Psoas muscle (tissue), 8 donors: ENCODE data around the gene ESR1. TPM values are rescaled to one million over a fixed set of nuclear protein-coding genes. Genes with fewer than 3 reads are reported as not detected.

Experiments used
- ATAC-seq, 4 donors: fragments of 200-7000 bp; cut with Tn5 transposase; one replicate each; pipeline ENCODE4 v1.9.1; 2020; ENCODE audit warnings: moderate library complexity in 3 of 4, mild to moderate bottlenecking in 2 of 4
- DNase-seq, 2 donors: peaks; one replicate each; pipeline ENCODE4 v3.0.0-alpha.2; 2020
- H3K27ac ChIP-seq: fragments of 200-600 bp; one replicate; pipeline ENCODE4 v1.8.0; 2022
- H3K27me3 ChIP-seq, 3 donors: fragments of 200-600 bp in 1 of 3; one replicate each; pipeline versions ENCODE4 v1.6.1 to v1.8.0; 2013 to 2022; ENCODE audit warnings: low read length in 2 of 3, mild to moderate bottlenecking in 2 of 3, moderate library complexity in 1 of 3; ENCODE audit not compliant: insufficient read depth in 3 of 3
- H3K36me3 ChIP-seq, 2 donors: fragments of 200-600 bp in 1 of 2; one replicate each; pipeline versions ENCODE4 v1.6.1 to v1.8.0; 2013 to 2022; ENCODE audit warnings: low read depth in 1 of 2, mild to moderate bottlenecking in 1 of 2, moderate library complexity in 1 of 2; ENCODE audit not compliant: insufficient read depth in 1 of 2
- H3K4me1 ChIP-seq: fragments of 200-600 bp; one replicate; pipeline ENCODE4 v1.8.0; 2022
- H3K4me3 ChIP-seq: fragments of 200-600 bp; one replicate; pipeline ENCODE4 v1.8.0; 2022; ENCODE audit warnings: mild to moderate bottlenecking
- H3K9me3 ChIP-seq: fragments of 200-600 bp; one replicate; pipeline ENCODE4 v1.8.0; 2022
- WGBS, 3 donors: extraction: QIAGEN DNeasy Blood & Tissue Kit; methylation state at CpG; one replicate each; pipeline versions ENCODE4 v1.1.6 to v1.1.7; 2013; 5-methylcytosine and 5-hydroxymethylcytosine counted together
- intact Hi-C, 2 donors: fragments of 100-400 bp; cut with DNase I; formaldehyde crosslinking; loops; one replicate each; pipeline versions ENCODE4 v1.11.0 to v1.14.2; 2022
- polyA plus RNA-seq, 3 donors: library from polyadenylated mRNA; stranded (reverse); fragments of 200-250 nt; gene quantifications; one replicate each; pipeline ENCODE4 v1.2.3, GENCODE V29; 2013
- total RNA-seq, 4 donors: library from RNA; stranded (reverse); fragmentation: NEBNext Ultra II Directional in 2 of 4; extraction: Animal tissue kit (Norgen Biotek cat#: 25700) in 2 of 4; gene quantifications; one replicate each; pipeline versions ENCODE4 v1.2.1 to v1.2.4, GENCODE V29; 2021 to 2023
- TF ChIP-seq, protein P1 (sequence below): fragments of 200-600 bp; IDR thresholded peaks from one replicate; pipeline ENCODE4 v1.8.0; 2022; ENCODE audit warnings: antibody characterized with exemption
- donor health status: healthy with polysubstance abuse.
- donor health status: DM: no; HTN: no; CAD: no; lungs with moderate emphysema.
- donor health status: Bipolar disorder and iron deficiency.
- donor health status: healthy.
- donor health status: DM: yes; HTN: yes; CAD: no.
- donor health status: DM: no; HTN: no; CAD: no.
- donor health status: DM: no; HTN: no; CAD: no.
- donor health status: DM: yes; HTN: yes; CAD: no.

Gene ESR1
- total and polyA plus RNA-seq, 7 donors, result 0.42 to 4.4 (median 1.5) TPM

DNA sequence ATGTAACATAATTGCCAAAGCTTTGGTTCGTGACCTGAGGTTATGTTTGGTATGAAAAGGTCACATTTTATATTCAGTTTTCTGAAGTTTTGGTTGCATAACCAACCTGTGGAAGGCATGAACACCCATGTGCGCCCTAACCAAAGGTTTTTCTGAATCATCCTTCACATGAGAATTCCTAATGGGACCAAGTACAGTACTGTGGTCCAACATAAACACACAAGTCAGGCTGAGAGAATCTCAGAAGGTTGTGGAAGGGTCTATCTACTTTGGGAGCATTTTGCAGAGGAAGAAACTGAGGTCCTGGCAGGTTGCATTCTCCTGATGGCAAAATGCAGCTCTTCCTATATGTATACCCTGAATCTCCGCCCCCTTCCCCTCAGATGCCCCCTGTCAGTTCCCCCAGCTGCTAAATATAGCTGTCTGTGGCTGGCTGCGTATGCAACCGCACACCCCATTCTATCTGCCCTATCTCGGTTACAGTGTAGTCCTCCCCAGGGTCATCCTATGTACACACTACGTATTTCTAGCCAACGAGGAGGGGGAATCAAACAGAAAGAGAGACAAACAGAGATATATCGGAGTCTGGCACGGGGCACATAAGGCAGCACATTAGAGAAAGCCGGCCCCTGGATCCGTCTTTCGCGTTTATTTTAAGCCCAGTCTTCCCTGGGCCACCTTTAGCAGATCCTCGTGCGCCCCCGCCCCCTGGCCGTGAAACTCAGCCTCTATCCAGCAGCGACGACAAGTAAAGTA lies 547 bp upstream of the ESR1 start:
- Histone ChIP-seq H3K27ac (peak overlapping the region; percentile 90), H3K27me3 (no peaks in the 10 kb centered on the region), H3K9me3 (no peaks in the 10 kb centered on the region), H3K4me3 (peak overlapping the region; percentile 79), H3K36me3 (no peaks in the 10 kb centered on the region), H3K4me1 (peaks cover 28% of the 10 kb centered on the region)
- 5 to 8% (median 6%) methylated on average over 20 of the region's 20 CpGs for whole genome bisulfite sequencing, 3 donors
- ATAC-seq (peak; percentile 55 to 65 (median 58)), DNase-seq (peak in 1 of 2 donors; percentile 44)
- intact Hi-C loops, result loop anchor here in 1 of 2 donors (5.0 to 10.0 kb wide), 2 partner anchors 288 to 310 kb away; no protein-coding TSS in a partner anchor
- TF ChIP-seq, protein P1, sequence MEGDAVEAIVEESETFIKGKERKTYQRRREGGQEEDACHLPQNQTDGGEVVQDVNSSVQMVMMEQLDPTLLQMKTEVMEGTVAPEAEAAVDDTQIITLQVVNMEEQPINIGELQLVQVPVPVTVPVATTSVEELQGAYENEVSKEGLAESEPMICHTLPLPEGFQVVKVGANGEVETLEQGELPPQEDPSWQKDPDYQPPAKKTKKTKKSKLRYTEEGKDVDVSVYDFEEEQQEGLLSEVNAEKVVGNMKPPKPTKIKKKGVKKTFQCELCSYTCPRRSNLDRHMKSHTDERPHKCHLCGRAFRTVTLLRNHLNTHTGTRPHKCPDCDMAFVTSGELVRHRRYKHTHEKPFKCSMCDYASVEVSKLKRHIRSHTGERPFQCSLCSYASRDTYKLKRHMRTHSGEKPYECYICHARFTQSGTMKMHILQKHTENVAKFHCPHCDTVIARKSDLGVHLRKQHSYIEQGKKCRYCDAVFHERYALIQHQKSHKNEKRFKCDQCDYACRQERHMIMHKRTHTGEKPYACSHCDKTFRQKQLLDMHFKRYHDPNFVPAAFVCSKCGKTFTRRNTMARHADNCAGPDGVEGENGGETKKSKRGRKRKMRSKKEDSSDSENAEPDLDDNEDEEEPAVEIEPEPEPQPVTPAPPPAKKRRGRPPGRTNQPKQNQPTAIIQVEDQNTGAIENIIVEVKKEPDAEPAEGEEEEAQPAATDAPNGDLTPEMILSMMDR, result no peak

DNA sequence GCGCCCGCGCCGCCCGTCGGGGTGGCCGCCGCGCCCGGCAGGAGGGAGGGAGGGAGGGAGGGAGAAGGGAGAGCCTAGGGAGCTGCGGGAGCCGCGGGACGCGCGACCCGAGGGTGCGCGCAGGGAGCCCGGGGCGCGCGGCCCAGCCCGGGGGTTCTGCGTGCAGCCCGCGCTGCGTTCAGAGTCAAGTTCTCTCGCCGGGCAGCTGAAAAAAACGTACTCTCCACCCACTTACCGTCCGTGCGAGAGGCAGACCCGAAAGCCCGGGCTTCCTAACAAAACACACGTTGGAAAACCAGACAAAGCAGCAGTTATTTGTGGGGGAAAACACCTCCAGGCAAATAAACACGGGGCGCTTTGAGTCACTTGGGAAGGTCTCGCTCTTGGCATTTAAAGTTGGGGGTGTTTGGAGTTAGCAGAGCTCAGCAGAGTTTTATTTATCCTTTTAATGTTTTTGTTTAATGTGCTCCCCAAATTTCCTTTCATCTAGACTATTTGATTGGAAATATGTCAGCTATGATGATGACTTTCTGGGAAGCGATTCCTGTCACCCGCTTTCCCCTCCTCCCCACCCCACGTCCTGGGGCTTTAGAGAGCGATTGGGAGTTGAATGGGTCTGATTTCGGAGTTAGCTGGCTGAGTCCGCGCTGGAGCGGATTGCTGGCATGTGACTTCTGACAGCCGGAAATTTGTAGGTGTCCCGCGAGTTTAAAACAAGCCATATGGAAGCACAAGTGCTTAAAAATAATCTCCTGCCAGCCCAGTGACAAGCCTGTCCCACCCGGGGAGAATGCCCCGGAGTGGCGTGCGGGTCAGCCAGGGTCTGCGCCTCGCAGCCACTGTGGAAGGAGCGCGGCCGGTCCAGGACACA lies 1.1 kb downstream of the ESR1 start:
- DNase-seq (peak; percentile 30 to 71), ATAC-seq (peak in 3 of 4 donors; percentile 20 to 46 (median 38))
- TF ChIP-seq, protein P1, result no peak
- 5 to 8% (median 6%) methylated on average over 46 to 60 of the region's 60 CpGs for WGBS, 3 donors
- intact Hi-C loops, result loop anchor here in 1 of 2 donors (5.0 to 10.0 kb wide), 2 partner anchors 286 to 309 kb away; no protein-coding TSS in a partner anchor
- H3K27ac ChIP-seq, result peak overlapping the region; percentile 90
- H3K9me3 ChIP-seq, result no peaks in the 10 kb centered on the region
- peak overlapping the region; percentile 79 for H3K4me3 ChIP-seq
- peaks cover 28% of the 10 kb centered on the region for H3K4me1 ChIP-seq
- no peaks in the 10 kb centered on the region for H3K36me3 ChIP-seq
- no peaks in the 10 kb centered on the region for H3K27me3 ChIP-seq

DNA sequence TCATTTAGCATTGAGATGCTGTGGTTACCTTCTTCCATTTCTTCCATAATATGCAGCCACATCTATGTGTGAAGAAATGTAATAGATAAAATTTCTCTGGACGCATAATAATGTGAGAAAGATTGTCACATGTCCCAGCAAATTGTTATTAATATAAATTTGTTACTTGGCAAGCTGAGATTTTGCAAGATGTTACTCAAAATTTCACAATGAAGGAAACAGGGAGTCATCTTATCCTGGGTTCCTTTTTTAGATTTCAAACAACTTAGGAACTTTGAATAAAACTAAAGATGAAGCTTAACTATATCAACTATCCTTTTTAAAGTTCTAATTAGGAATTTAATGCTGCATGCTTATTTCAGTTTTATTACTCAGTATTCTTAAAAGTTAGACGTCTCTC lies 3.6 kb downstream of the ESR1 start:
- intact Hi-C loops, result loop anchor here in 1 of 2 donors (5.0 kb wide), 1 partner anchor 456 kb away; no protein-coding TSS in a partner anchor
- H3K4me3 ChIP-seq, result peak overlapping the region; percentile 56
- peaks cover 27% of the 10 kb centered on the region for H3K4me1 ChIP-seq
- DNase-seq (no peak), ATAC-seq (no peak)
- 28 to 62% (median 30%) methylated on average over 2 of the region's 2 CpGs for WGBS, 3 donors
- no peaks in the 10 kb centered on the region for H3K9me3 ChIP-seq
- no peaks in the 10 kb centered on the region for H3K36me3 ChIP-seq
- H3K27ac ChIP-seq, result peak overlapping the region; percentile 90
- no peaks in the 10 kb centered on the region for H3K27me3 ChIP-seq
- TF ChIP-seq, protein P1, result no peak

DNA sequence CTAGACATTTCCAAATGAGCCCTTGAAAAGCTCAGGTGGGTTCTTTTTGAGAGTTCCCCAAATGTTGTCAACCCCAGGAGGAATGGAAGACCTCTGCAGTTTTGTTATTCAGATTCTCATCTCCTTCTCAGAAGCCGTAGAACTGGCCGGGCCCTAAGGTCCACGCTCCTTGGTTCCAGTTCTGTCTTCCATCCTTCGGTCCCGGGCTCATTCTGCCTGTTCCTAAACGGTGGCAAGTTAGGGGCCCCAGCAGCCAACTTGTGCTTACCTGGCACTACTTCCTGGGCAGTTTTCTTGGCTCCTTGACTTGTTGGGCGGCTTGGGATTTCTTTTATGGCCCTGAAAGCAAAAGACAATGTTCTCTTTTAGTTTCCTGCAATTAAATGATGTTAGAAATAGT lies 6.4 kb downstream of the ESR1 start:
- 55 to 89% (median 58%) methylated on average over 7 of the region's 7 CpGs for WGBS, 3 donors
- Histone ChIP-seq H3K4me3 (peak overlapping the region; percentile 45), H3K9me3 (no peaks in the 10 kb centered on the region), H3K36me3 (no peaks in the 10 kb centered on the region), H3K27me3 (no peaks in the 10 kb centered on the region), H3K27ac (peak overlapping the region; percentile 26), H3K4me1 (peaks cover 30% of the 10 kb centered on the region)
- no peak for DNase-seq
- TF ChIP-seq, protein P1, result no peak
- intact Hi-C loops, result loop anchor here in 1 of 2 donors (5.0 kb wide), 1 partner anchor 453 kb away; no protein-coding TSS in a partner anchor
- ATAC-seq, result peak in 2 of 4 donors; percentile 35 to 38
